Transverse colon (tissue), 4 donors: ENCODE results near the gene MGME1.

ENCODE experiments used
- CTCF ChIP-seq, 5 experiments: fragments of 200-600 bp in 3 of 5; fragments of 450-650 bp in 2 of 5; sonication (generic) in 3 of 5; IDR thresholded peaks; 1 replicate in 2 of 5; 2 replicates in 3 of 5; pipeline ENCODE4 v1.5.1; 2016 to 2017; ENCODE audit warnings: antibody characterized with exemption in 5 of 5, inconsistent platforms in 3 of 5, mild to moderate bottlenecking in 2 of 5, moderate library complexity in 1 of 5
- POLR2A ChIP-seq: fragments of 450-650 bp; IDR thresholded peaks from one replicate; pipeline ENCODE4 v1.6.1; 2016; ENCODE audit warnings: antibody characterized with exemption, mild to moderate bottlenecking, moderate library complexity
- POLR2AphosphoS5 ChIP-seq, 3 donors: sonication (generic); formaldehyde crosslinking; IDR thresholded peaks; one replicate each; pipeline ENCODE4 v1.6.1; 2016; ENCODE audit warnings: antibody characterized with exemption in 3 of 3

- TF ChIP-seq CTCF (IDR thresholded peaks at IDR 0.05) (no peak), POLR2A (no peak), POLR2AphosphoS5 (IDR thresholded peaks at IDR 0.05) (no peak)
Measured at GRCh38 chr20:17939622-17940223, 29.1 kb upstream of the MGME1 start.
